ENCODE measurements around the gene CAPNS2. TPM values are rescaled to one million over a fixed set of nuclear protein-coding genes. Genes with fewer than 3 reads are reported as not detected.

Gene CAPNS2
- total RNA-seq, 1 donor from 2014 or later, result 2.5 TPM

- Mint-ChIP-seq H3K36me3 (peaks cover 2% of the 10 kb centered on the region), H3K4me1 (peaks cover 7% of the 10 kb centered on the region), H3K9me3 (no peaks in the 10 kb centered on the region), H3K27ac (no peak overlapping the region), H3K27me3 (ENCODE audit: low read depth) (no peaks in the 10 kb centered on the region), H3K4me3 (no peak overlapping the region)
- TF ChIP-seq, protein P1, sequence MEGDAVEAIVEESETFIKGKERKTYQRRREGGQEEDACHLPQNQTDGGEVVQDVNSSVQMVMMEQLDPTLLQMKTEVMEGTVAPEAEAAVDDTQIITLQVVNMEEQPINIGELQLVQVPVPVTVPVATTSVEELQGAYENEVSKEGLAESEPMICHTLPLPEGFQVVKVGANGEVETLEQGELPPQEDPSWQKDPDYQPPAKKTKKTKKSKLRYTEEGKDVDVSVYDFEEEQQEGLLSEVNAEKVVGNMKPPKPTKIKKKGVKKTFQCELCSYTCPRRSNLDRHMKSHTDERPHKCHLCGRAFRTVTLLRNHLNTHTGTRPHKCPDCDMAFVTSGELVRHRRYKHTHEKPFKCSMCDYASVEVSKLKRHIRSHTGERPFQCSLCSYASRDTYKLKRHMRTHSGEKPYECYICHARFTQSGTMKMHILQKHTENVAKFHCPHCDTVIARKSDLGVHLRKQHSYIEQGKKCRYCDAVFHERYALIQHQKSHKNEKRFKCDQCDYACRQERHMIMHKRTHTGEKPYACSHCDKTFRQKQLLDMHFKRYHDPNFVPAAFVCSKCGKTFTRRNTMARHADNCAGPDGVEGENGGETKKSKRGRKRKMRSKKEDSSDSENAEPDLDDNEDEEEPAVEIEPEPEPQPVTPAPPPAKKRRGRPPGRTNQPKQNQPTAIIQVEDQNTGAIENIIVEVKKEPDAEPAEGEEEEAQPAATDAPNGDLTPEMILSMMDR (IDR thresholded peaks at IDR 0.05; ENCODE audit: unreplicated experiment), result no peak
- DNase-seq (ENCODE audit: low spot score in 2 of 2, unreplicated experiment in 2 of 2), result no peak
These were observed 36.1 kb upstream of the CAPNS2 start for GRCh38 chr16:55530316-55530856.

- TF ChIP-seq, protein P1 (IDR thresholded peaks at IDR 0.05; ENCODE audit: unreplicated experiment), result no peak
- DNase-seq (ENCODE audit: low spot score in 2 of 2, unreplicated experiment in 2 of 2), result no peak
- Mint-ChIP-seq H3K27ac (no peak overlapping the region), H3K4me3 (no peak overlapping the region), H3K36me3 (peaks cover 2% of the 10 kb centered on the region), H3K4me1 (peaks cover 19% of the 10 kb centered on the region), H3K27me3 (ENCODE audit: low read depth) (no peaks in the 10 kb centered on the region), H3K9me3 (no peaks in the 10 kb centered on the region)
These were observed 34.3 kb upstream of the CAPNS2 start for GRCh38 chr16:55532227-55532626.

- H3K27me3 Mint-ChIP-seq (ENCODE audit: low read depth), result no peaks in the 10 kb centered on the region
- H3K4me1 Mint-ChIP-seq, result peaks cover 19% of the 10 kb centered on the region
- DNase-seq (ENCODE audit: low spot score in 2 of 2, unreplicated experiment in 2 of 2), result no peak
- H3K36me3 Mint-ChIP-seq, result peaks cover 2% of the 10 kb centered on the region
- H3K27ac Mint-ChIP-seq, result peak overlapping the region; percentile 60
- TF ChIP-seq, protein P1 (IDR thresholded peaks at IDR 0.05; ENCODE audit: unreplicated experiment), result no peak
- H3K4me3 Mint-ChIP-seq, result no peak overlapping the region
- H3K9me3 Mint-ChIP-seq, result no peaks in the 10 kb centered on the region
These were observed 31.7 kb upstream of the CAPNS2 start for GRCh38 chr16:55534756-55535155.

DNA sequence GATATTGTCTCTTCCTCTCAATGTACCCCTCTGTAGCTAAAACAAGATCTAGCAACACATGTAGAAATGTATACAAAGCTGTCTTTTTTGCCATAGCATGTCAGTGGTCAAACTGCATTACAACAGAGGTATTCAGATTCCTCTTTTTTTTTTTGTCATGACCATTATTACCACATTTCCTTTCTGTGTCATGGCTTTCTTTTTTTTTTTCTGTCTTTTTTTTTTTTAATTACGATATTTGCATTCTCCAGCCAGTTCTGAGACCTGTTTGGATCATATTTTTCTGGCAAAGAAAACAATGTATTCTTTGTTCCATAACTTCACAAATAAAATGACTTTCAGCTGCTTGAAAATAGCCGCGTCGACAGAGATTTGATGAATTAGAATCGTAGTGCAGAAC lies 27.4 kb upstream of the CAPNS2 start:
- peaks cover 13% of the 10 kb centered on the region for H3K4me1 Mint-ChIP-seq
- no peak overlapping the region for H3K27ac Mint-ChIP-seq
- no peak for DNase-seq (ENCODE audit: low spot score in 2 of 2, unreplicated experiment in 2 of 2)
- no peak overlapping the region for H3K4me3 Mint-ChIP-seq
- no peaks in the 10 kb centered on the region for H3K27me3 Mint-ChIP-seq (ENCODE audit: low read depth)
- TF ChIP-seq, protein P1 (IDR thresholded peaks at IDR 0.05; ENCODE audit: unreplicated experiment), result no peak
- H3K36me3 Mint-ChIP-seq, result peaks cover 2% of the 10 kb centered on the region
- no peaks in the 10 kb centered on the region for H3K9me3 Mint-ChIP-seq

GRCh38 chr16:55539488-55539887 lies 27.0 kb upstream of the CAPNS2 start:
- H3K27ac Mint-ChIP-seq, result no peak overlapping the region
- H3K27me3 Mint-ChIP-seq (ENCODE audit: low read depth), result no peaks in the 10 kb centered on the region
- H3K4me1 Mint-ChIP-seq, result peaks cover 13% of the 10 kb centered on the region
- no peaks in the 10 kb centered on the region for H3K9me3 Mint-ChIP-seq
- TF ChIP-seq, protein P1 (IDR thresholded peaks at IDR 0.05; ENCODE audit: unreplicated experiment), result no peak
- no peak overlapping the region for H3K4me3 Mint-ChIP-seq
- peaks cover 2% of the 10 kb centered on the region for H3K36me3 Mint-ChIP-seq
- DNase-seq (ENCODE audit: low spot score in 2 of 2, unreplicated experiment in 2 of 2), result no peak

GRCh38 chr16:55540221-55540620 lies 26.3 kb upstream of the CAPNS2 start:
- no peak for DNase-seq (ENCODE audit: low spot score in 2 of 2, unreplicated experiment in 2 of 2)
- H3K4me3 Mint-ChIP-seq, result no peak overlapping the region
- no peaks in the 10 kb centered on the region for H3K9me3 Mint-ChIP-seq
- peaks cover 13% of the 10 kb centered on the region for H3K4me1 Mint-ChIP-seq
- peaks cover 2% of the 10 kb centered on the region for H3K36me3 Mint-ChIP-seq
- TF ChIP-seq, protein P1 (IDR thresholded peaks at IDR 0.05; ENCODE audit: unreplicated experiment), result no peak
- no peak overlapping the region for H3K27ac Mint-ChIP-seq
- no peaks in the 10 kb centered on the region for H3K27me3 Mint-ChIP-seq (ENCODE audit: low read depth)

All from mesothelial cell of epicardium (in vitro differentiated cells).